ENCODE results near the gene ADAM8.

GRCh38 chr10:133276100-133276434, 601 bp downstream of the ADAM8 start:
- TF ChIP-seq CTCF (IDR thresholded peaks at IDR 0.05) (no peak), REST (IDR thresholded peaks at IDR 0.05; ENCODE audit: insufficient read depth in 1 of 2, low read depth in 2 of 2, low read length in 1 of 2) (no peak), POLR2AphosphoS5 (IDR thresholded peaks at IDR 0.05; ENCODE audit: low read depth, low read length) (no peak)
